AG09319 (cell line): ENCODE measurements around the gene EPHB1.
"Not testable (repeated sequence)": the region's sequence is repeated elsewhere in the genome, so short reads cannot be mapped to it uniquely, and the experiment has no call there.

Experiments
- DNase-seq: peaks from one replicate; pipeline ENCODE4 v3.0.0-alpha.2; 2010; ENCODE audit warnings: low read depth; ENCODE audit errors: extremely low read depth
- TF ChIP-seq, protein P1 (sequence below): IDR thresholded peaks from 2 replicates; pipeline ENCODE4 v1.5.1; 2011; ENCODE audit warnings: low read depth, mild to moderate bottlenecking, inconsistent platforms, low read length, moderate library complexity

EPHB1 gene

DNA sequence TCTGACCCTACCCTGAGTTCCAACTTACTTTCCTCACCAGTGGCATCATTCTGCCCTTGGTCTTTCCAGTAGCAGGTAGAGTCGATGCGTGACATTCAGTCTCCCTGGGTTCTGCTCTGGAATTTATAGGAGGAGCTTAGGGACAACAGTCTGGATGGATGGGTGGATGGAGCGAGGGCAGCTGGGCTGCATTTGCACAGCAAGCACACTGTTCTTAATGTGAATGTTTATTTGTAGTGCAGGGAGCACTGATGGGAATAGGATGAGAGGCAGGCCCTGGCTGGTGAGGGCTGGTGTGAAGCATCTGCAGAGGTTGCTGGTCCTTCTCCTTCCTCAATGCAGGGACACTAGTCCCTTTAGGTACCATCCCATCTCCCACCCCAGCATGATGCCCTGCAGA lies 176.2 kb downstream of the EPHB1 start:
- DNase-seq: no peak
- TF ChIP-seq, protein P1, sequence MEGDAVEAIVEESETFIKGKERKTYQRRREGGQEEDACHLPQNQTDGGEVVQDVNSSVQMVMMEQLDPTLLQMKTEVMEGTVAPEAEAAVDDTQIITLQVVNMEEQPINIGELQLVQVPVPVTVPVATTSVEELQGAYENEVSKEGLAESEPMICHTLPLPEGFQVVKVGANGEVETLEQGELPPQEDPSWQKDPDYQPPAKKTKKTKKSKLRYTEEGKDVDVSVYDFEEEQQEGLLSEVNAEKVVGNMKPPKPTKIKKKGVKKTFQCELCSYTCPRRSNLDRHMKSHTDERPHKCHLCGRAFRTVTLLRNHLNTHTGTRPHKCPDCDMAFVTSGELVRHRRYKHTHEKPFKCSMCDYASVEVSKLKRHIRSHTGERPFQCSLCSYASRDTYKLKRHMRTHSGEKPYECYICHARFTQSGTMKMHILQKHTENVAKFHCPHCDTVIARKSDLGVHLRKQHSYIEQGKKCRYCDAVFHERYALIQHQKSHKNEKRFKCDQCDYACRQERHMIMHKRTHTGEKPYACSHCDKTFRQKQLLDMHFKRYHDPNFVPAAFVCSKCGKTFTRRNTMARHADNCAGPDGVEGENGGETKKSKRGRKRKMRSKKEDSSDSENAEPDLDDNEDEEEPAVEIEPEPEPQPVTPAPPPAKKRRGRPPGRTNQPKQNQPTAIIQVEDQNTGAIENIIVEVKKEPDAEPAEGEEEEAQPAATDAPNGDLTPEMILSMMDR: no peak

DNA sequence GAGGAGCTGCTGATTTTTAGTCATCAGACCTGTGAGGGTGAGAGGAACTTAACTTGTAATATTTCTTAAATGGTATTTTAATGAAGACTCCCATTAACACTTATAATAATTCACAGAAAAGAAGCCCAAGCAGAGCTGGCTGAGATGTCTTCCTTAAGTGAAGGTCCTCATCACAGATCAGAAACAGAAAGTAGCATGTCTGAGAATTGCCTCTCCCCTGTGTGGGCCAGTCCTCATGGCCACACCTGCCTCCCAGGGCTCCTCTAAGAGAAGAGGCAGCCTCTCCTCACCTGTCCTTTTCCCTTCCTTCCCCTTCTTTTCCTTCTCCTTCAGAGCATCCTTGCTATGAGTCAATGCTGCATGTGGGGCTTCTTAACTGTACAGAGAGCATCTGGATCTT lies 176.8 kb downstream of the EPHB1 start:
- not testable (repeated sequence) for DNase-seq

DNA sequence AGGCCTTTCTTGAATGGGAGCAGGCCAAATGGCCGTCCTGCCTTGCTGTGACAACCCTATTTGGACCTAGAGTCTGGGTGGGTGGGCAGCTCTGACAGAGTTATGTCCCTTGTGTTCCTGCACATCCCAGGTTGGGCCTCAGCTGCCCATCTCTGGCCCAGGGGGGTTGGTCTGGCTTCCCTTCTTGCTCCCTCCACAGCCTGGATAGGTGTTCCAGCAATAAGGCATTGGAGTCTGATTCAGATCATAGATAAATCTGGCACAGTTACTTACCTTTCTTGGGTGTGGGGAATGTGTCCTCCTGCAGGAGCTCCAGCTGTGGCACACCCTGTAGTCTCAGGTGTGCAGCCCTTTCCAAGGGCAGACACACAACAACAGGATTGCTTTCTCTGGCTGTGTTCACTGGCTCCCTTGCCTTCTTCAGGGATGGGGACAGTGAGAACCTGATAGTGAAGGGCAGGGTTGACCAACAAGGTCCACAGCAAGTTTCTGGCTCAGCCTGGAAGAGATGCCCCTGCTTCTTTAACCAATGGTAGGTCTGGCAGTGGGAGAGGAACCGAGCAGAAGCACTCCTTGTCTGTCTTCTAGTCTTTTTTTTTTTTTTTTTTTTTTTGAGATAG lies 177.9 kb downstream of the EPHB1 start:
- no peak for DNase-seq
- TF ChIP-seq, protein P1: no peak

DNA sequence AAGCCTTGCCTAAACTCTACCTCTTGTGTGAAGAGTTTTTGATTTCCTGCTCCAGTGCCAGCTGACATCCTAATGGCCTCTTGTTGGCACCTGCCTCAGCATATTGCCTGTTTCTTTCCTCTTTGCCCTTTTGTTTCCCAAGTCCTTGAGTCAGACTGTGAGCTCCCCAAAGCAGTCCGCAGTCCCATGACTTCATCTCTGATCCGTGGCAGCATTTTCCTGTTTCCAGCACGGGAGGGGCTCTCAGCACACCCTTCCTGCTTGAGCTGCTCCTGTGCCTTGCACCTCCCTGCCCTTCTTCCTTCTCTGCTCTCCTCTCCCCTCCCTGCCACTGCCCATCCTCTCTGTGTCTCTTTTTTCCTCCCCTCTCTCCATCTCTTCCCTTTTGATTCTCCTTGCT lies 179.6 kb downstream of the EPHB1 start:
- DNase-seq: no peak
- TF ChIP-seq, protein P1: no peak

DNA sequence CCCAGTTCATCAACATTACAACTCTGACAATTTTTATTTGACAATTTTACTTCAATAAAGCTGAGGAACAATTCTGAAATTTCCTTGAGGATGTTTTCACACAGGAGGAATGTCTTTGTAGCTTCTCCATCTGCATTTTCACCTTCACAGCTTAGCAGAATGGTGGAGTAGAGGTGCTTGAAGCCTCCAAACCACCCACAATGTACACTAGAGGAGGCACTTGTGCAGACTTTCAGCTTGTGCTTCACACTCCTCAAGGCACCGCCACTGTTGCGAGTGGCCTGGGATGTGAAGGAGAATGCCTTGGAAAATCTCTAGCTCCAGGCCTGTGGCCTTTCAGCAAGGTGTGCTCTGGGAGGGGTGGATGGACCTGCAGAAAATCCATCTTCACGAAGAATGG lies 181.9 kb downstream of the EPHB1 start:
- no peak for DNase-seq

DNA sequence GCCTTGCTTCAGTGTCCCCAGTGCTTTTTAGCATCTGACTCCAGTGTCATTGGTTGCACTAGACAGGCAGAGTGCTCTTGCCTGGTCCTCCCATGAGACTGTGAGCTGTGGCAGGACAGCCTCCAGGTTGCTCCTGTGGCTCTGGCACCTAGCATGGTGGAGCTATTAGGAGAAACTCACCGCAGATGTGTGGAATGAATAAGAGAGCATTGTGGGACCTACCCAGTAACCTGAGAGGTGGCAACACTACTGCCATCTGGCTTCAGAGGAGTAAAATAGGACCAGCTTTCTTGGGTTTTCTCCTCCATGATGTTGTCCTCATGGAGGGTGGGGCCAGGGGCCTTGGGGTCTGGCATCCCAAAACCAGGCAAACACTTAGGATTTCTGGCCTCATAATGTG lies 183.6 kb downstream of the EPHB1 start:
- no peak for DNase-seq
- TF ChIP-seq, protein P1: no peak; the same call in 1 of the 2 replicates

More for the DNA sequence above, 181.9 kb downstream of the EPHB1 start:
- TF ChIP-seq, protein P1: no peak

DNA sequence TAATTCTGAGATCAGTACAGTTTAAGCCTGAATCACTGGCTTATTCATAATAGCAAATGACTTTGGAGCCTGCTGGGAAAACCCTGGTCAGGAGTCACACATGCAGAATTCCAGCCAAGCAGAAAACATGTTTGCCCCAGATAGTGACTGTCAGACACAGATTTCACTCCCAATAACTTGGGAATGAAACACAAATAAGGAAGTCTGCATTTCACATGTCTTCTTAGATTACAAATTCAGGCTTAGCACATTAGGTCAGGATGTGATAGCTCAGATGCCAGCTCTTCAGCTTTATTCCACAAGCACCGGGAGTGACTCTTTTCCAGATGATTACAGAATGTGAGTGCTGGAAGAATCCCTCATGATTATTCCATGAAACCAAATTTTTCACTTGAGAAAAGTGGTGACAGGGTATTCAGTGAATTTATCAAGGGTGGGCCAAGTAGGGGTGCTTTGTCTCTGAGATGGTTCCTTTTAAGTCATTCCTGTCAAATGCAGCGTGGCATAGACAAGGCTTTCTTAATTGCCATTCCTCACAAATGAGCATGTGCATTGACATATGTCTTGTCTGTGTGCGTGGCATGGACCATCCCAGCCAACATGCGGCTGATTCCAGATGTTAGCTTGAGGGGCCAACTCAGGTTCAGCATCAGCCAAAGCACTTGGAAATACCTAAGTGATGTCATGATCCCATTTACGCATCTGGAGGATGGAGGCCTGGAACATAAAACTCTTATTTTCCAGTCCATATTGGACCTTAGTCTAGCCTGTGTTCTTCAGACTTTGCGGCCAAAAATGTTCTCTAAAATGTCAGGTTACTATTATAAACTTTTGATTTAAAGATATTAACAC lies 191.0 kb downstream of the EPHB1 start:
- no peak for DNase-seq
- TF ChIP-seq, protein P1: no peak
